H9 (cell line): ENCODE results near the gene NRGN. TPM values are rescaled to one million over a fixed set of nuclear protein-coding genes. Genes with fewer than 3 reads are reported as not detected.

ENCODE experiments used
- DNase-seq: peaks from one replicate; pipeline ENCODE4 v3.0.0-alpha.2; 2017
- H2AFZ ChIP-seq: one replicate; pipeline ENCODE4 v1.6.1; 2013; ENCODE audit warnings: mild to moderate bottlenecking, low read length, control low read depth, moderate library complexity
- H2AK5ac ChIP-seq: 2 replicates; pipeline ENCODE4 v1.6.1; 2013; ENCODE audit warnings: low read length, control low read depth, mixed read lengths; ENCODE audit not compliant: insufficient read length
- H2BK120ac ChIP-seq: one replicate; pipeline ENCODE4 v1.6.1; 2013; ENCODE audit warnings: low read depth, mild to moderate bottlenecking, low read length, control low read depth, inconsistent platforms; ENCODE audit not compliant: poor library complexity, severe bottlenecking
- H2BK12ac ChIP-seq: 2 replicates; pipeline ENCODE4 v1.6.1; 2013; ENCODE audit warnings: low read length, control low read depth, mixed read lengths, low read depth; ENCODE audit not compliant: insufficient read length
- H2BK15ac ChIP-seq: 2 replicates; pipeline ENCODE4 v1.6.1; 2013; ENCODE audit warnings: low read depth, low read length, control low read depth
- H2BK20ac ChIP-seq: one replicate; pipeline ENCODE4 v1.6.1; 2013; ENCODE audit warnings: low read depth, mild to moderate bottlenecking, low read length, control low read depth, inconsistent platforms; ENCODE audit not compliant: poor library complexity, severe bottlenecking
- H2BK5ac ChIP-seq: 2 replicates; pipeline ENCODE4 v1.6.1; 2013; ENCODE audit warnings: low read length, control low read depth, mixed read lengths; ENCODE audit not compliant: insufficient read length
- H3K14ac ChIP-seq: 2 replicates; pipeline ENCODE4 v1.6.1; 2013; ENCODE audit warnings: low read length, control low read depth; ENCODE audit not compliant: insufficient read depth
- H3K18ac ChIP-seq: 2 replicates; pipeline ENCODE4 v1.6.1; 2013; ENCODE audit warnings: low read depth, mild to moderate bottlenecking, mixed read lengths, low read length, control low read depth; ENCODE audit not compliant: insufficient read length
- H3K23ac ChIP-seq: 2 replicates; pipeline ENCODE4 v1.6.1; 2013; ENCODE audit warnings: low read length, control low read depth, mixed read lengths, low read depth; ENCODE audit not compliant: insufficient read length
- H3K23me2 ChIP-seq: 2 replicates; pipeline ENCODE4 v1.6.1; 2013; ENCODE audit warnings: low read depth, mild to moderate bottlenecking, mixed read lengths, low read length, control low read depth; ENCODE audit not compliant: insufficient read length, poor library complexity, severe bottlenecking
- H3K27ac ChIP-seq: 2 replicates; pipeline ENCODE4 v1.5.1; 2013; ENCODE audit warnings: low read length, control low read depth, mixed read lengths, low read depth; ENCODE audit not compliant: insufficient read length
- H3K27me3 ChIP-seq: 2 replicates; pipeline ENCODE4 v1.6.1; 2013; ENCODE audit warnings: low read length, control low read depth, inconsistent platforms; ENCODE audit not compliant: insufficient read depth
- H3K4ac ChIP-seq: 2 replicates; pipeline ENCODE4 v1.6.1; 2013; ENCODE audit warnings: low read depth, mild to moderate bottlenecking, control low read depth, inconsistent platforms, low read length, moderate library complexity
- H3K4me1 ChIP-seq: 2 replicates; pipeline ENCODE4 v1.6.1; 2013; ENCODE audit warnings: low read length, control low read depth, inconsistent platforms; ENCODE audit not compliant: insufficient read depth
- H3K4me2 ChIP-seq: 2 replicates; pipeline ENCODE4 v1.6.1; 2013; ENCODE audit warnings: low read length, control low read depth, mixed read lengths; ENCODE audit not compliant: insufficient read length, insufficient read depth
- H3K56ac ChIP-seq: 2 replicates; pipeline ENCODE4 v1.6.1; 2013; ENCODE audit warnings: low read depth, mild to moderate bottlenecking, mixed read lengths, low read length, control low read depth; ENCODE audit not compliant: insufficient read length
- H3K79me1 ChIP-seq: 2 replicates; pipeline ENCODE4 v1.6.1; 2013; ENCODE audit warnings: low read depth, mild to moderate bottlenecking, moderate library complexity, low read length, control low read depth, inconsistent platforms; ENCODE audit not compliant: insufficient read depth, poor library complexity, severe bottlenecking
- H3K79me2 ChIP-seq: 2 replicates; pipeline ENCODE4 v1.6.1; 2013; ENCODE audit warnings: low read length, control low read depth, inconsistent platforms; ENCODE audit not compliant: insufficient read depth
- H3K9ac ChIP-seq: 2 replicates; pipeline ENCODE4 v1.6.1; 2013; ENCODE audit warnings: low read length, control low read depth, mixed read lengths; ENCODE audit not compliant: insufficient read length; ENCODE audit errors: extremely low read depth
- H3K9me3 ChIP-seq: one replicate; pipeline ENCODE4 v1.6.1; 2013; ENCODE audit warnings: low read depth, low read length, inconsistent platforms; ENCODE audit not compliant: control insufficient read depth
- H3T11ph ChIP-seq: one replicate; pipeline ENCODE4 v1.6.1; 2013; ENCODE audit warnings: mild to moderate bottlenecking, low read length, control low read depth, inconsistent platforms
- H4K20me1 ChIP-seq: one replicate; pipeline ENCODE4 v1.6.1; 2013; ENCODE audit not compliant: control insufficient read depth, insufficient read length, insufficient read depth
- H4K5ac ChIP-seq: 2 replicates; pipeline ENCODE4 v1.6.1; 2013; ENCODE audit warnings: low read depth, mild to moderate bottlenecking, mixed read lengths, low read length, control low read depth; ENCODE audit not compliant: insufficient read length
- H4K8ac ChIP-seq: replicated peaks from 2 replicates; pipeline ENCODE4 v1.6.1; 2013; ENCODE audit warnings: low read length, control low read depth, mixed read lengths, low read depth; ENCODE audit not compliant: insufficient read length
- H4K91ac ChIP-seq: 2 replicates; pipeline ENCODE4 v1.6.1; 2013; ENCODE audit warnings: low read depth, mild to moderate bottlenecking, moderate library complexity, mixed read lengths, low read length, control low read depth; ENCODE audit not compliant: insufficient read length
- H3K27ac Mint-ChIP-seq, 3 experiments: 2 replicates in 2 of 3; 3 replicates in 1 of 3; pipeline ENCODE4 v1.8.0; 2020 to 2021; ENCODE audit warnings: mixed read lengths in 3 of 3, mild to moderate bottlenecking in 1 of 3, moderate library complexity in 1 of 3
- H3K27me3 Mint-ChIP-seq: 2 replicates; pipeline ENCODE4 v1.8.0; 2021; ENCODE audit warnings: low read depth, mild to moderate bottlenecking, moderate library complexity, mixed read lengths
- H3K36me3 Mint-ChIP-seq, 3 experiments: 2 replicates in 2 of 3; 3 replicates in 1 of 3; pipeline ENCODE4 v1.8.0; 2020 to 2021; ENCODE audit warnings: low read depth in 3 of 3, mixed read lengths in 3 of 3; ENCODE audit not compliant: insufficient read depth in 1 of 3
- H3K4me1 Mint-ChIP-seq, 2 experiments: 2 replicates each; pipeline ENCODE4 v1.8.0; 2020; ENCODE audit warnings: mixed read lengths in 2 of 2
- H3K4me3 Mint-ChIP-seq, 2 experiments: 2 replicates in 1 of 2; 3 replicates in 1 of 2; pipeline ENCODE4 v1.8.0; 2020 to 2021; ENCODE audit warnings: mild to moderate bottlenecking in 2 of 2, mixed read lengths in 2 of 2, moderate library complexity in 1 of 2
- H3K9me3 Mint-ChIP-seq, 2 experiments: 2 replicates in 1 of 2; 3 replicates in 1 of 2; pipeline ENCODE4 v1.8.0; 2020; ENCODE audit warnings: mild to moderate bottlenecking in 2 of 2, mixed read lengths in 2 of 2, moderate library complexity in 1 of 2
- CTCF ChIP-seq: fragments of 200-600 bp; sonication (generic); conservative IDR thresholded peaks from 3 replicates; pipeline ENCODE4 v1.8.0; 2021; ENCODE audit warnings: antibody characterized with exemption, mild to moderate bottlenecking
- WGBS: extraction: QIAGEN DNeasy Blood & Tissue Kit; methylation state at CpG from one replicate; pipeline ENCODE4 v1.1.7; 2013; ENCODE audit warnings: missing lambda C conversion rate, low lambda C conversion rate, mixed read lengths; ENCODE audit not compliant: insufficient read length; ENCODE audit errors: extremely low coverage; 5-methylcytosine and 5-hydroxymethylcytosine counted together
- total RNA-seq: library from RNA; stranded (reverse); gene quantifications from 2 replicates; pipeline ENCODE4 v1.2.1, GENCODE V29; 2021

The NRGN gene
- total RNA-seq, 1 experiment from 2014 or later = 6.4 TPM

DNA sequence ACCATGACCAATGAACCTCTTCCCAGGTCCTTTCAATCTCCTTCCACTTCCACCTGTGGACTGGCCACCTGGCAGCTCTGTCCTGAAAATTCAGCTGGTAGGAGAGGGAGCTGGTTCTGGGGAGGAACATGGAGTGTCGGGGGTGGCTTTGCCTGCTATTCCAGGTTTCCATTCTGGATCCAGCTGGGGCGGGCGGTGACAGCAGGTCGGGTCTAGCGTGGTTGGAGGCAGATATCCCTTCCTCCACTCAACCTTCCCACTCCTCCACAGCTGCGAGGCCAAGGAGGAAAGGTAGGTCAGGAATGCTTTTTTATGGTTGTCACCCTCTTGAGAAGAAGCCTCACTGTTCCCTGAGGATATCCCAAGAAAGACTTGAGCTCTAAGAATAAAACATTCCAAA, 3.3 kb downstream of the NRGN start:
- Mint-ChIP-seq H3K27me3 (peaks cover 94% of the 10 kb centered on the region), H3K4me3 (no peak overlapping the region), H3K27ac (no peak overlapping the region), H3K36me3 (no peaks in the 10 kb centered on the region; a peak in 1 of 7 replicates), H3K9me3 (peaks cover under 1 to 3% of the 10 kb centered on the region in 2 experiments; a peak in 2 of 5 replicates), H3K4me1 (peaks cover 35 to 43% of the 10 kb centered on the region in 2 experiments)
- no peak overlapping the region for H3K4me2 ChIP-seq
- no peak overlapping the region for H3K27ac ChIP-seq
- no peaks in the 10 kb centered on the region for H3K9me3 ChIP-seq
- H3K79me2 ChIP-seq = no peaks in the 10 kb centered on the region
- H3K79me1 ChIP-seq = no peaks in the 10 kb centered on the region
- no peak overlapping the region for H3K18ac ChIP-seq
- H2BK120ac ChIP-seq = no peak overlapping the region
- no peak overlapping the region for H3T11ph ChIP-seq
- H3K4ac ChIP-seq = no peak overlapping the region
- H2AK5ac ChIP-seq = no peak overlapping the region
- no peak overlapping the region for H3K9ac ChIP-seq
- WGBS = no CpG with 5 or more reads among the region's 6 CpGs
- TF ChIP-seq CTCF = no peak
- H3K4me1 ChIP-seq = no peaks in the 10 kb centered on the region
- no peak overlapping the region for H4K8ac ChIP-seq
- no peaks in the 10 kb centered on the region for H4K20me1 ChIP-seq
- DNase-seq = no peak
- peaks cover 30% of the 10 kb centered on the region for H3K23me2 ChIP-seq
- no peak overlapping the region for H3K56ac ChIP-seq
- no peak overlapping the region for H2BK15ac ChIP-seq
- H2BK12ac ChIP-seq = no peak overlapping the region
- no peak overlapping the region for H4K91ac ChIP-seq
- H4K5ac ChIP-seq = no peak overlapping the region
- no peak overlapping the region for H2BK5ac ChIP-seq
- no peak overlapping the region for H2AFZ ChIP-seq
- H3K14ac ChIP-seq = no peak overlapping the region
- H3K27me3 ChIP-seq = peaks cover 85% of the 10 kb centered on the region
- no peak overlapping the region for H3K23ac ChIP-seq
- H2BK20ac ChIP-seq = no peak overlapping the region
